PFSK-1 (cell line): ENCODE data around the gene PHB1.

ENCODE experiments used
- POLR2AphosphoS5 ChIP-seq: IDR thresholded peaks from 2 replicates; pipeline ENCODE4 v1.6.1; 2012; ENCODE audit warnings: low read depth, mild to moderate bottlenecking, control low read depth, low read length, moderate library complexity
- SIN3A ChIP-seq: IDR thresholded peaks from 2 replicates; pipeline ENCODE4 v1.6.1; 2012; ENCODE audit warnings: mild to moderate bottlenecking, low read length, moderate library complexity, borderline replicate concordance; ENCODE audit not compliant: insufficient read depth
- TAF1 ChIP-seq: IDR thresholded peaks from 2 replicates; pipeline ENCODE4 v1.6.1; 2012; ENCODE audit warnings: low read length, control low read depth, borderline replicate concordance; ENCODE audit not compliant: insufficient read depth
- TF ChIP-seq, protein P1 (sequence below), 2 experiments: IDR thresholded peaks; 2 replicates each; pipeline versions ENCODE4 v1.6.1 to v1.8.0; 2011 to 2012; ENCODE audit warnings: low read depth in 2 of 2, low read length in 2 of 2, control low read depth in 1 of 2, inconsistent platforms in 1 of 2, mild to moderate bottlenecking in 1 of 2, moderate library complexity in 1 of 2; ENCODE audit not compliant: insufficient read depth in 1 of 2

GRCh38 chr17:49455272-49455861 is 40.7 kb upstream of the PHB1 start:
- TF ChIP-seq, protein P1, sequence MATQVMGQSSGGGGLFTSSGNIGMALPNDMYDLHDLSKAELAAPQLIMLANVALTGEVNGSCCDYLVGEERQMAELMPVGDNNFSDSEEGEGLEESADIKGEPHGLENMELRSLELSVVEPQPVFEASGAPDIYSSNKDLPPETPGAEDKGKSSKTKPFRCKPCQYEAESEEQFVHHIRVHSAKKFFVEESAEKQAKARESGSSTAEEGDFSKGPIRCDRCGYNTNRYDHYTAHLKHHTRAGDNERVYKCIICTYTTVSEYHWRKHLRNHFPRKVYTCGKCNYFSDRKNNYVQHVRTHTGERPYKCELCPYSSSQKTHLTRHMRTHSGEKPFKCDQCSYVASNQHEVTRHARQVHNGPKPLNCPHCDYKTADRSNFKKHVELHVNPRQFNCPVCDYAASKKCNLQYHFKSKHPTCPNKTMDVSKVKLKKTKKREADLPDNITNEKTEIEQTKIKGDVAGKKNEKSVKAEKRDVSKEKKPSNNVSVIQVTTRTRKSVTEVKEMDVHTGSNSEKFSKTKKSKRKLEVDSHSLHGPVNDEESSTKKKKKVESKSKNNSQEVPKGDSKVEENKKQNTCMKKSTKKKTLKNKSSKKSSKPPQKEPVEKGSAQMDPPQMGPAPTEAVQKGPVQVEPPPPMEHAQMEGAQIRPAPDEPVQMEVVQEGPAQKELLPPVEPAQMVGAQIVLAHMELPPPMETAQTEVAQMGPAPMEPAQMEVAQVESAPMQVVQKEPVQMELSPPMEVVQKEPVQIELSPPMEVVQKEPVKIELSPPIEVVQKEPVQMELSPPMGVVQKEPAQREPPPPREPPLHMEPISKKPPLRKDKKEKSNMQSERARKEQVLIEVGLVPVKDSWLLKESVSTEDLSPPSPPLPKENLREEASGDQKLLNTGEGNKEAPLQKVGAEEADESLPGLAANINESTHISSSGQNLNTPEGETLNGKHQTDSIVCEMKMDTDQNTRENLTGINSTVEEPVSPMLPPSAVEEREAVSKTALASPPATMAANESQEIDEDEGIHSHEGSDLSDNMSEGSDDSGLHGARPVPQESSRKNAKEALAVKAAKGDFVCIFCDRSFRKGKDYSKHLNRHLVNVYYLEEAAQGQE (IDR thresholded peaks at IDR 0.05; ENCODE audit: insufficient read depth in 1 of 2, low read depth in 2 of 2, low read length in 2 of 2) = no peak
- no peak for TF ChIP-seq POLR2AphosphoS5
- no peak for TF ChIP-seq SIN3A
- TF ChIP-seq TAF1 = no peak
